NCI-H2171 (cell line): ENCODE data around the gene LRG1.

ENCODE experiments used
- DNase-seq: peaks from one replicate; lab custom pipeline; 2025; lab: John Stamatoyannopoulos, UW

LRG1 gene

DNA sequence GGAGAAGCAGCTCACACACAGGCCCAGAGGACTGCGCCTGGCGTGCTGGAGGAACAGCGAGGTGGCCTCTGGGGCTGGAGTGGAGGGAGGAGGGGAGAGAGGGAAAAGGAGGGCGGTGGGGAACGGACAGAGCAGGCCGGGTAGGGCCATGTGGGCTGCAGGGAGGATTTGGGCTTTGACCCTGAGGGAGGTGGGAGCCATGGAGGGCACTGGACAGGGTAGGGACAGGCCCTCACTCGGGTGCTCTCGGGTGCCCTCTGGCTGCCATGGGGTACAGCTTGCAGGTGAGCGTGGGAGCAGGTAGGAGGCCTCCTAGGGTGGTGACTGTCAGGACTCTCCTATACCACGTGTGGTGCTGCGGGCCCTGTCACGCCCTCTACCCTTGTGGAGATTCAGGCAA is 44.4 kb downstream of the LRG1 start:
- no peak for DNase-seq

DNA sequence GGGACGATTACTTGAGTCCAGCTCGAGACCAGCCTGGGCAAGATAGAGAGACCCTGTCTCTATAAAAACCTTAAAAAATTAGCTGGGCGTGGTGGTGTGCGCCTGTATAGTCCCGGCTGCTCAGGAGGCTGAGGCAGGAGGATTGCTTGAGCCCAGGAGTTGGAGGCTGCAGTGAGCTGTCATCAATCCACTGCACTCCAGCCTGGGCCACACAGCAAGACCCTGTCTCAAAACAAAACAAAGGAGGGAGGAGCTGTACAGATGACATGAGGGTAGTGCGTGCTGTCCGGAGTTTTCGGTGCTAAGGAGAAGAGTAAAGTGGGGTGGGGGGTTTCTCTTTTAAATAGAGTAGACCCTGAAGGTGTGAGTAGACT is 45.2 kb downstream of the LRG1 start:
- DNase-seq = no peak

DNA sequence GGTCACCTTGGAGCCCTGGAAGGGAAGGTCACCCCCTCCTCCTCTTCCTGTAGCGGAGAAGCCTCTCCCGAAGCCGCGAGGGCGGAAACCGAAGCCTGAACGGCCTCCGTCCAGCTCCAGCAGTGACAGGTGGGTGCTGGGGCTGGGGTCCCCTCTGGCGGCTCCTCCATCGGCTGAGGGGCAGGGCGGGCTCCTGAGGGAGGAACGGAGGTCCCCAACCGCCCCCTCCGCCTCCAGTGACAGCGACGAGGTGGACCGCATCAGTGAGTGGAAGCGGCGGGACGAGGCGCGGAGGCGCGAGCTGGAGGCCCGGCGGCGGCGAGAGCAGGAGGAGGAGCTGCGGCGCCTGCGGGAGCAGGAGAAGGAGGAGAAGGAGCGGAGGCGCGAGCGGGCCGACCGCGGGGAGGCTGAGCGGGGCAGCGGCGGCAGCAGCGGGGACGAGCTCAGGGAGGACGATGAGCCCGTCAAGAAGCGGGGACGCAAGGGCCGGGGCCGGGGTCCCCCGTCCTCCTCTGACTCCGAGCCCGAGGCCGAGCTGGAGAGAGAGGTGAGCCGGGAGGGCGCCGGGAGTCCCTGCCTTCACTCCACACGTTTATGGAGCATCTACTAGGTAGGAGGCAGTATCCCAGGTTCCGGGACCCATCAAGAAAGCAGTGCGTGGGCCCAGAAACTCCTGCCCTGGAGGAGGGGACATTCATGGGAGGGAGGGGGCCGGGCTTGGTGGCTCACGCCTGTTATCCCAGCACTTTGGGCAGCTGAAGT is 45.7 kb downstream of the LRG1 start:
- no peak for DNase-seq

DNA sequence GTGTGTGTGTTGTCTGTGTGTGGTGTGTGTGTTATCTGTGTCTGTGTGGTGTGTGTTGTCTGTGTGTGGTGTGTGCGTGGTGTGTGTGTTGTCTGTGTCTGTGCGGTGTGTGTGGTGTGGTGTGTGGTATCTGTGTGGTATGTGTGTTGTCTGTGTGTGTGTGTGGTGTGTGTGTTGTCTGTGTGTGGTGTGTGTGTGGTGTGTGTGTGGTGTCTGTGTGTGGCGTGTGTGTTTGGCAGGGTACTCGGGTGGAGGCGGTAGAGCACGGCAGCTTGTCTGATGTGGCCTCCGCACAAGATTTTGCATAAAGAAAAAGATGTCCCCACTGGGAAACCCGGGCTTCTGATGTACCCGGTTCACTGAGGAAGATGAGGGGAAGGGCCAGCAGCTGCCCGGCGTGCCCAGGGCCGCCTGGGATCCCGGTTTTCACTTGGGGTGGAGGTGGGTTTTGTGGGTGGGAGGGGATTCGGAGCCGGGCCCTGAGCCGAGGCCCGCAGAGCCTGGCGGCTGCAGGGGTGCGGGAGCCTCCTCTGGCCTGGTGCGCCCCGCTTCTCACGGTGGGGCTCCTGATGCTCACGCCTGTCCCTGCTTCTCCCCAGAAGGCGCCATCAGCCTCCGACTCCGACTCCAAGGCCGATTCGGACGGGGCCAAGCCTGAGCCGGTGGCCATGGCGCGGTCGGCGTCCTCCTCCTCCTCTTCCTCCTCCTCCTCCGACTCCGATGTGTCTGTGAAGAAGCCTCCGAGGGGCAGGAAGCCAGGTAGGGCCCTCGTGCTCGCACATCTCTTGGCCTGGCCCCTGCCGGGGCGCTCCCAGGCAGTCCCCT is 46.5 kb downstream of the LRG1 start:
- DNase-seq = no peak

DNA sequence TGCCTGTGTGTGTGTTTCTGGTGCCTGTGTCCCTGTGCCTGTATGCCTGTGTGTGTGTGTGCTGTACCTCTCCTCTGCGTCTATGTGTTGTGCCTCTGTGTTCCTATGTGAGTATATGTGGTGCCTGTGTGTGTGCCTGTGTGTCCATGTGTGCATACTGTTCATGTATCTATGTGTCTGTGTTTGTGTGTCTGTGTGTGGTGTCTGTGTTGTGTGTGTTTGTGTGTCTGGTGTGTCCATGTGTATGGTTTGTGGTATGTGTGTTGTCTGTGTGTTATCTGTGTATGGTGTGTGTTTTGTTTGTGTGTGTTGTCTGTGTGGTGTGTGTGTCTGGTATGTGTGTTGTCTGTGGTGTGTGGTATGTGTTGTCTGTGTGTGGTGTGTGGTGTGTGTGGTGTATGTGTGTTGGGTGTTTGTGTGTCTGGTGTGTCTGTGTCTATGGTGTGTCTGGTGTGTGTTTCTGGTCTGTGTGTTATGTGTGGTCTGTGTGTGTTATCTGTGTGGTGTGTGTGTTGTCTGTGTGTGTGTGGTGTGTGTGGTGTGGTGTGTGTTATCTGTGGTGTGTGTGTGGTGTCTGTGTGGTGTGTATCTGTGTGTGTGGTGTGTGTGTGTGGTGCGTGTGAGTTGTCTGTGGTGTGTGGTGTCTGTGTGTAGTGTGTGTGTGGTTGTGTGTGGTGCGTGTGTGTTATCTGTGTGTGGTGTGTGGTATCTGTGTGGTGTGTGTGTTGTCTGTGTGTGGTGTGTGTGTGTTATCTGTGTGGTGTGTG is 47.3 kb downstream of the LRG1 start:
- DNase-seq = no peak

DNA sequence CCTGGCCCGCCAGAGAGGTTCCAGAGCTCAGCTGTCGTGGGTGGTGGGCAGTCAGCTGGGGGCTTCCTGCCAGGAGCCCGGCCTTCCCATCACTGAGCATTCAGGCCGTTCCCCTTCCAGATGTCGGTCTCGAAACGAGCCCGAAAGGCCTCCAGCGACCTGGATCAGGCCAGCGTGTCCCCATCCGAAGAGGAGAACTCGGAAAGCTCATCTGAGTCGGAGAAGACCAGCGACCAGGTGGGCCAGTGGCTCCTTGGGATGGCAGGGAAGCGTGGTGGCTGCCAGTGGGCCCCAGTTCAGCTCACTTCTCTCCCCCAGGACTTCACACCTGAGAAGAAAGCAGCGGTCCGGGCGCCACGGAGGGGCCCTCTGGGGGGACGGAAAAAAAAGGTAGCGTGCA is 48.4 kb downstream of the LRG1 start:
- DNase-seq = no peak

DNA sequence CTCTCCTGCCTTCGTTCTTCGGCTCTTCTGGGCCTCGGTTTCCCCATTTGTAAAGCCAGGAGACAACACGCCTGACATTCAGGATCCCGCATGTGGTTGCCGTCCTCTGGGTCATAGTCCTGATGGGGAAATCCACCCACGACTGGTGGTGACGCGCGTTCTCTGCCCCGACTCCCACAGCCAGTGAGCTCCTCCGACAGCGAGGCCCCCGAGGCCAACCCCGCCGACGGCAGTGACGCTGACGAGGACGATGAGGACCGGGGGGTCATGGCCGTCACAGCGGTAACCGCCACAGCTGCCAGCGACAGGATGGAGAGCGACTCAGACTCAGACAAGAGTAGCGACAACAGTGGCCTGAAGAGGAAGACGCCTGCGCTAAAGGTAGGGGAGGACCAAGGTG is 51.3 kb downstream of the LRG1 start:
- DNase-seq = no peak

DNA sequence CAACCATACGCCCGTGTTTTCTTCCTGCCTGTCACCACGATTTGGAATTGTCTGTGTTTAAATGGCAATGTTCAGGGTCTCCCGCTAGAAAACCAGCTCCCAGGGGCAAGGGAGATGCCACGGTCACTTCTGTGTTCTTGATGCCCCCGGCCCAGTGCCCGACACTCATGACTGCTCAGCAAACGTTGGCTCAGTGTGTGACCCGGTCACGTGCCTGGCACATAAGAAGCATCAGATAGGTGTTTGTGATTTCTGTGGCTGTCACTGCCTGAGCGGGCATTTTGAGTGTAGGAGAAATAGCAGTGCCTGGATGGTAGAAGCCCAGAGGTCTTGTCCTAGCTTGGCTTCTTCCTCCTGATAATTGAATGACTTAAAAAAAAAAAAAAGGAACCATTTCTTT is 52.3 kb downstream of the LRG1 start:
- DNase-seq = no peak
